Measurements from ENCODE around the gene ABI2. TPM values are rescaled to one million over a fixed set of nuclear protein-coding genes. Genes with fewer than 3 reads are reported as not detected.

ABI2 gene
- total RNA-seq, 1 donor from 2014 or later: 31.7 TPM

DNA sequence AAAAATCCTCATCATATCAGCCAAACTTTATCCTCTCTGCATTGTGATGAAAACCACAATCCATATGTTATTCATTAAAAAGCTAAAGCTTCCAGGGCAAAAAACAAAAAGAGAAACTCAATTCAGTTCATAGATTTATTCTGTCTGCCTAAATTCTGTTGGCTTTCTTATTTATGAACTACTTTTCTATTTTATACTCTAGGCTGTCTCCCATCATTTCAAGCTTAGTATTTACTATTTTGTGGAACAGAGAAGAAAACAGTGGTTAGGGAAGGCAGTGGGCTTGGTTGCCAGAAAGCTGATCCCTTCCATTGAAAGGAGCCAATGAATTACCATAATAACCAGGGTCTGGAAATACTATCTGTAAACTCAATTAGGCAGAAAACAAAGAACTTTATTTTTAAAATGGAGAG, 135.1 kb downstream of the ABI2 start:
- intact Hi-C loops (cut with DNase I): no loop called here
- H3K27me3 ChIP-seq: no peaks in the 10 kb centered on the region
- no peaks in the 10 kb centered on the region for H3K4me1 ChIP-seq
- H3K4me3 ChIP-seq: no peak overlapping the region
- H3K36me3 ChIP-seq: peaks cover 0 to 15% of the 10 kb centered on the region in 2 donors
- no peak overlapping the region for H3K27ac ChIP-seq
- no peaks in the 10 kb centered on the region for H3K9me3 ChIP-seq
- TF ChIP-seq POLR2A (IDR thresholded peaks at IDR 0.05): no peak
- no peak for TF ChIP-seq POLR2AphosphoS5 (IDR thresholded peaks at IDR 0.05; ENCODE audit: insufficient read depth in 1 of 2, low read depth in 1 of 2)
- TF ChIP-seq, protein P1, sequence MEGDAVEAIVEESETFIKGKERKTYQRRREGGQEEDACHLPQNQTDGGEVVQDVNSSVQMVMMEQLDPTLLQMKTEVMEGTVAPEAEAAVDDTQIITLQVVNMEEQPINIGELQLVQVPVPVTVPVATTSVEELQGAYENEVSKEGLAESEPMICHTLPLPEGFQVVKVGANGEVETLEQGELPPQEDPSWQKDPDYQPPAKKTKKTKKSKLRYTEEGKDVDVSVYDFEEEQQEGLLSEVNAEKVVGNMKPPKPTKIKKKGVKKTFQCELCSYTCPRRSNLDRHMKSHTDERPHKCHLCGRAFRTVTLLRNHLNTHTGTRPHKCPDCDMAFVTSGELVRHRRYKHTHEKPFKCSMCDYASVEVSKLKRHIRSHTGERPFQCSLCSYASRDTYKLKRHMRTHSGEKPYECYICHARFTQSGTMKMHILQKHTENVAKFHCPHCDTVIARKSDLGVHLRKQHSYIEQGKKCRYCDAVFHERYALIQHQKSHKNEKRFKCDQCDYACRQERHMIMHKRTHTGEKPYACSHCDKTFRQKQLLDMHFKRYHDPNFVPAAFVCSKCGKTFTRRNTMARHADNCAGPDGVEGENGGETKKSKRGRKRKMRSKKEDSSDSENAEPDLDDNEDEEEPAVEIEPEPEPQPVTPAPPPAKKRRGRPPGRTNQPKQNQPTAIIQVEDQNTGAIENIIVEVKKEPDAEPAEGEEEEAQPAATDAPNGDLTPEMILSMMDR (IDR thresholded peaks at IDR 0.05): no peak
- DNase-seq (ENCODE audit: extremely low spot score in 2 of 2): no peak

DNA sequence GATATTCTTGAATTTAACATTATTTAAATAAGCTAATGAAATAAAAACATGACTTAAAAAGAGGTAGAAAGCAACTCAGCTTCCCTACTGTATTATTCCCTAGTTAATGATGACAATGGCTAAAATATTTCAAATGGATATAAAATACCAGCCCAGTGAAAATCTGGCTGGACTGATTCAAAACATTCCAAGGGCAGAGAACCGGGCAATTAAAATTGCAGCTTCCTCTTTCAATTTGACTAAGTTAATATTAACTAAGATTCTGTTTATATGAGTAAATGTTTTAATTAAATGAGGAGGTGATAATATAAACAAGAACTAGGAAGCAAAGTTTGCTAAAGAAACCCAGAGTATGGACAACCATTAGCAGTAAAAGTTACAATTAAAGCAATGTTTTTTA, 141.4 kb downstream of the ABI2 start:
- H3K36me3 ChIP-seq: no peaks in the 10 kb centered on the region
- no peaks in the 10 kb centered on the region for H3K4me1 ChIP-seq
- DNase-seq (ENCODE audit: extremely low spot score in 2 of 2): no peak
- H3K4me3 ChIP-seq: no peak overlapping the region
- H3K27me3 ChIP-seq: no peaks in the 10 kb centered on the region
- intact Hi-C loops (cut with DNase I): no loop called here
- no peak overlapping the region for H3K27ac ChIP-seq
- no peaks in the 10 kb centered on the region for H3K9me3 ChIP-seq
- no peak for TF ChIP-seq POLR2AphosphoS5 (IDR thresholded peaks at IDR 0.05; ENCODE audit: insufficient read depth in 1 of 2, low read depth in 1 of 2)

- DNase-seq (ENCODE audit: extremely low spot score in 2 of 2): no peak
- no peaks in the 10 kb centered on the region for H3K4me1 ChIP-seq
- H3K27ac ChIP-seq: no peak overlapping the region
- no peaks in the 10 kb centered on the region for H3K9me3 ChIP-seq
- no peaks in the 10 kb centered on the region for H3K27me3 ChIP-seq
- H3K4me3 ChIP-seq: no peak overlapping the region
- TF ChIP-seq, protein P1 (IDR thresholded peaks at IDR 0.05): no peak
- no peak for TF ChIP-seq POLR2A (IDR thresholded peaks at IDR 0.05)
- intact Hi-C loops (cut with DNase I): no loop called here
- no peaks in the 10 kb centered on the region for H3K36me3 ChIP-seq
Measured at GRCh38 chr2:203470371-203470770, 142.2 kb downstream of the ABI2 start.

GRCh38 chr2:203471323-203471722, 143.1 kb downstream of the ABI2 start:
- intact Hi-C loops (cut with DNase I): no loop called here
- H3K9me3 ChIP-seq: no peaks in the 10 kb centered on the region
- TF ChIP-seq POLR2AphosphoS5 (IDR thresholded peaks at IDR 0.05; ENCODE audit: insufficient read depth in 1 of 2, low read depth in 1 of 2) (no peak), POLR2A (IDR thresholded peaks at IDR 0.05) (no peak)
- TF ChIP-seq, protein P1 (IDR thresholded peaks at IDR 0.05): no peak

GRCh38 chr2:203476881-203477280, 148.7 kb downstream of the ABI2 start:
- no peak for TF ChIP-seq POLR2AphosphoS5 (IDR thresholded peaks at IDR 0.05; ENCODE audit: insufficient read depth in 1 of 2, low read depth in 1 of 2)
- TF ChIP-seq, protein P1 (IDR thresholded peaks at IDR 0.05): no peak
- no peak for TF ChIP-seq POLR2A (IDR thresholded peaks at IDR 0.05)

More at GRCh38 chr2:203471323-203471722, 143.1 kb downstream of the ABI2 start:
- DNase-seq (ENCODE audit: extremely low spot score in 2 of 2): no peak
- no peaks in the 10 kb centered on the region for H3K27me3 ChIP-seq
- H3K4me3 ChIP-seq: no peak overlapping the region
- H3K36me3 ChIP-seq: no peaks in the 10 kb centered on the region
- no peaks in the 10 kb centered on the region for H3K4me1 ChIP-seq
- no peak overlapping the region for H3K27ac ChIP-seq

More at GRCh38 chr2:203476881-203477280, 148.7 kb downstream of the ABI2 start:
- intact Hi-C loops (cut with DNase I): no loop called here
- H3K27me3 ChIP-seq: no peaks in the 10 kb centered on the region
- no peak overlapping the region for H3K4me3 ChIP-seq
- no peak for DNase-seq (ENCODE audit: extremely low spot score in 2 of 2)
- H3K4me1 ChIP-seq: no peaks in the 10 kb centered on the region
- H3K9me3 ChIP-seq: no peaks in the 10 kb centered on the region
- H3K36me3 ChIP-seq: no peaks in the 10 kb centered on the region
- H3K27ac ChIP-seq: no peak overlapping the region

Measured in vagina (tissue), 2 donors.